Muscle layer of colon (tissue), 2 donors: ENCODE data around the gene PIM1.
A peak's percentile ranks its signal among the peaks of the same experiment; 100 is the strongest.

ENCODE experiments used
- H3K27ac ChIP-seq: one replicate; pipeline ENCODE4 v1.7.0; 2013; ENCODE audit warnings: low read depth, mild to moderate bottlenecking, low read length, moderate library complexity
- H3K27me3 ChIP-seq, 2 donors: one replicate each; pipeline ENCODE4 v1.7.0; 2013; ENCODE audit warnings: low read length in 2 of 2, mild to moderate bottlenecking in 2 of 2; ENCODE audit not compliant: insufficient read depth in 2 of 2, control insufficient read depth in 1 of 2
- H3K36me3 ChIP-seq: one replicate; pipeline ENCODE4 v1.7.0; 2013; ENCODE audit warnings: mild to moderate bottlenecking, low read length; ENCODE audit not compliant: insufficient read depth
- H3K4me1 ChIP-seq: one replicate; pipeline ENCODE4 v1.7.0; 2013; ENCODE audit warnings: mild to moderate bottlenecking, low read length; ENCODE audit not compliant: insufficient read depth
- H3K4me3 ChIP-seq, 2 donors: one replicate each; pipeline ENCODE4 v1.7.0; 2013; ENCODE audit warnings: low read length in 2 of 2, low read depth in 1 of 2, mild to moderate bottlenecking in 1 of 2, moderate library complexity in 1 of 2
- H3K9ac ChIP-seq: one replicate; pipeline ENCODE4 v1.7.0; 2013; ENCODE audit warnings: low read length
- H3K9me3 ChIP-seq: one replicate; pipeline ENCODE4 v1.7.0; 2013; ENCODE audit warnings: mild to moderate bottlenecking, low read length
- donor health status: abdominal sarcoma.
- donor health status: Adenocarcinoma of cecum.

The PIM1 gene

DNA sequence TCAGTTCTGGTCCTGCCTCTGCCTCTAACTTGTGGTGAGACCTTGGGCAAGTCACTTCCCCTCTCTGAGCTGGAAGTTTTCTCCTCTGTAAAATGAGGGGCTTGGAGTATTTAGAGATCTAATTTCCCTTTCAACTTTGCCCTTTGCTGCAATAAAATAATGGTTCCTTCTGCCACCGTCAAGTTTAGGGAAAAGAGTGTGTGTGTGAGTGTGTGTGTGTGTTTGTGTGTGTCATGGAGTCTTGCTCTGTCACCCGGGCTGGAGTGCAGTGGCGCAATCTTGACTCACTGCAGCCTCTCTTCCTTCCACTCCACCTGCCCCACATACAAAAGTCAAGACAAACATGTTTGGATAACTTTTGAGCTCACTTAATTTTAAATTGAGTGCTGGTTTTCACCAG, 39.2 kb upstream of the PIM1 start:
- Histone ChIP-seq H3K36me3 (no peaks in the 10 kb centered on the region), H3K4me1 (peaks cover 54% of the 10 kb centered on the region), H3K9ac (no peak overlapping the region), H3K9me3 (no peaks in the 10 kb centered on the region), H3K27me3 (no peaks in the 10 kb centered on the region), H3K4me3 (peak overlapping the region in 1 of 2 donors; percentile 19), H3K27ac (peak overlapping the region; percentile 76)

DNA sequence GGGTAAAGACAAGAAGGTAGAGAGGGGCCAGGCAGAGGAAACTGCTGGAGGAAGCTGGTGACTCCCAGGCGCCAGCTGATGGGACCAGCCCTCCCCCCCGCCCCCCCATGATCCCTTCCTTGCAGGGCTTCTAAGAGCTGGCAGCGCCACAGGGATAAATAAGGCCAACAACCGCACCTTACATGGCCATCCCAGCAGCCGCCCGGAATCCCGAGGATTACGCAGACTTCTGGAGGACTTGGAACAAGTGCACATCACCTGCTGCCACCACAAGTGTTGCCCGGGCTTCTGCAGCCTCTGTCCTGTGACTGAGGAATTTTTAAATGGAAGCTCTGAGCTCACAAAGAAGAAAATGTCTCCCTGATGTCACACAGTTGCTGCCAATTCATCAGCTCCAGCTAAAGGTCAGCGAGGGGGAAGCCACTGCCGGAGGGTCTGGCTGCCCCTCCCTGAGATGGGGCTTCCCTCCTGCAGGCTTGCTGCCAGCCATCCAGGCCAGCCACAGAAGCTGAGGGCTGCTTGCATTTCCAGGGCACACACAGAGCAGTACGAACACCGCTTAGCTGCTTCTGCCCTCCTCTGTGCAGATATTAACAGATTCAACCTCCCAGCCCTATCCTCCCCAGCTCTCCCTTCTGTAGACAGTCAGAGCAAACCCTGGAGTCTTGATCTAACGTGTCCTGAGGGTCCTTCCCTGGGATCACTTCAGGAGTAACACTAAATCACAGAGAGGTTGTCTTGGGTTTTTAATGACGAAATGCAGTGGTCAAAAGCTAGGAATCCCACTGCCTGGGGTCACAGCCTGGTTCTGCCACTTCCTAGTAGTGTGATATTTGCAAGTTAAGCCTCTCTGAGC, 38.6 kb upstream of the PIM1 start:
- Histone ChIP-seq H3K4me3 (peak overlapping the region in 1 of 2 donors; percentile 66), H3K4me1 (peaks cover 53% of the 10 kb centered on the region), H3K9ac (peak overlapping the region; percentile 94), H3K27ac (peak overlapping the region; percentile 76), H3K36me3 (no peaks in the 10 kb centered on the region), H3K27me3 (no peaks in the 10 kb centered on the region), H3K9me3 (no peaks in the 10 kb centered on the region)

DNA sequence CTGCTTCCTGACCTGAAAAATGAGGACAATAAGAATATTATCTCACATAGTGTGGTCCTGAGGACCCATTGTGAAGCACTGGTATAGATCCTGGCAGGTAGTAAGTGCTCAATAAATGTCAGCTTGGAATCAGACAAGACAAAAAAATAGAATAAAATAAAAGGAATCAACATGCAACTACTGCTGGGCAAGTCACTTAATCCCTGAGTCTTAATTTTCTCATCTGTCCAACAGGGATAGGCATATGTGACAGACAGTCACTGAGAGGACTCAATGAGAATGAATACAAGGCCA, 38.0 kb upstream of the PIM1 start:
- Histone ChIP-seq H3K9ac (peak overlapping the region; percentile 94), H3K27me3 (no peaks in the 10 kb centered on the region), H3K4me1 (peaks cover 57% of the 10 kb centered on the region), H3K27ac (peak overlapping the region; percentile 66), H3K36me3 (no peaks in the 10 kb centered on the region), H3K9me3 (no peaks in the 10 kb centered on the region), H3K4me3 (peak overlapping the region in 1 of 2 donors; percentile 66)

DNA sequence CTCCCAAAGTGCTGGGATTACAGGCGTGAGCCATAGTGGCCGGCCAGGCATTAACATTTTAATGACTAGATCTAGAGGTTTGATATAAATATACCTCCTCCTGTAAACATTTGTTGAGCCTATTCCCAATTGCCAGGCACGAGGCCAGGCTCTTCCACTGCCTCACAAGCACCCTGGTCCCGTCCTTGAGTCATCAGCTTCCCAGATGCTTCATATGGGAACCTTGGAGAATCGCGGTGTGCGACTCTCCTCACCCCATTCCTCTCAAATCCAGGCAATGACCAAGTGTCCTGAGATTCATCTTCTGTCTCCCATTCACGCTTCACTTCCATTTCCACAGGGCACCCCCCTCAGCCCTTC, 35.9 kb upstream of the PIM1 start:
- H3K27ac ChIP-seq: peak overlapping the region; percentile 86

DNA sequence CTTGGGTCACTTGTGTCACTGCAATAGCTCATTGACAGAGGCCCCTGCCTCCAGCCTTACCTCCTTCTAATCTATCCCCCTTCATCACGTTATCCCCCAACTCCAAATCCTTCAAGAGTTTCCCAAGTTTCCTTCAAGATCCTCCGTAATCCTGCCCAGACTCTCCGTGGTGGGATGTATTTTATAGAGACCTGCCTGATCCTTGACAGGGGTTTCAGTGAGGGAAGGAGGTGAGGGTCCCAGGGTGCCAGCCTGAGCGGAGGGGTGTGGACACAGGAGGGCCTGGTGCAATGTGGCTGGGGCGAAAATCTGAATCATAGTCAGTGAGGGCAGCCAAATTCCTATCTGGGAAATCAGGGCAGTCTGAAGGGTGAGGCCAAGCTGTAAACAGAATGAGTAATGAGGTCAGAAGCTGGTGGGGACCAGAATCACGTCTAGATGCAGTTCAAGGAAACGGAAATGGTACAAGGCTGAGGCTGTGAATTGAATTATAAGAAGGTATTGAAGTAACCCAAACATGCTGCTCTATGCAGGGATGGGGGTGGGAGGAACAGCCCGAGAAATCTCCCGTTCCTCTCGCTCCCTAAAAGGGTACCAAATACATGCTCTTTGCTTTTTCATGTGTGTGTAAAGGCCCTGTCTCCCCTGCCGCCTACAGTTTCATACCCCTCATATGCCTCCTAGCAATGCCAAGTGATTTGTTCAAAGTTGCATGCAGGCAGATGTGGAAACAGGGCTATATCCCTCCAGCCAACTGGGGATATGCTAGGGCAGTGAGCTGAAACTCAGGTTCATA, 35.4 kb upstream of the PIM1 start:
- Histone ChIP-seq H3K9ac (peak overlapping the region; percentile 7), H3K4me1 (peaks cover 66% of the 10 kb centered on the region), H3K27ac (peak overlapping the region; percentile 86), H3K4me3 (peak overlapping the region; percentile 0), H3K27me3 (no peaks in the 10 kb centered on the region), H3K9me3 (no peaks in the 10 kb centered on the region), H3K36me3 (no peaks in the 10 kb centered on the region)

More for the DNA sequence above, 35.9 kb upstream of the PIM1 start:
- H3K9ac ChIP-seq: peak overlapping the region; percentile 7
- H3K36me3 ChIP-seq: no peaks in the 10 kb centered on the region
- no peaks in the 10 kb centered on the region for H3K27me3 ChIP-seq
- no peak overlapping the region for H3K4me3 ChIP-seq
- no peaks in the 10 kb centered on the region for H3K9me3 ChIP-seq
- H3K4me1 ChIP-seq: peaks cover 62% of the 10 kb centered on the region

DNA sequence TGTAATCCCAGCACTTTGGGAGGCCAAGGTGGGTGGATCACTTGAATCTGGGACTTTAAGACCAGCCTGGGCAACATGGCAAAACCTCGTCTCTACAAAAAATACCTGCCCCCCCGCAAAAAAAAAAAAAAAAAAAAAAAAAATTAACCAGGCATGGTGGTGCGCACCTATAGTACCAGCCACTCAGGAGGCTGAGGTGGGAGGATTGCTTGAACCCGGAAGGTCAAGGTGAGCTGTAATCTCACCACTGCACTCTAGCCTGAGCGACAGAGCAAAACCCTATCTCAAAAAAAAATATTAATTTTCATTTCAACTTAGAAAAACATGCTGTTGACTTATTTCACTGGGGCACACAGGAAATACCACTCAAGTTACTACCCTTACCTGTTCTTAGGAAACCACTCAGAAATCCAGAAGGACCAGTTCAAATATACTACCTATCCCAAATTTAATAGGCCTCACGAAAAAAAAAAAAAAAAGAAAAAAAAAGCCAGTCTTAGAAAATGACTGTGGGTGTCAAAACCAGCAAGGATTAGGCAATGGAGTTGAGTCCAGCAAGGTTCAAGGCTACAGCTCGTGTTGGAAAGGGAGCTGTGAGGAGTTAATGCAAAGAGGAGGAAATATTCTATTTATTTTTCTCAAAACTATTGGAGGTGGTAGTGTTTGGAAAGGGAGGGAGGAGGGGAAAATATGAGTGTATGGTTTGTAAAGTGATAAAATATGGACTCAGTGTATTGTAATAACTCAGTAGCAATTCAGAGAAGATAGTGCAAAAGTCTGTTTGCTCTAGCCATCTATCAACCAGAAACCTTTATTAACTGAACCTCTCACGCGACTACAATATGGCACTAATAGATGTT, 33.9 kb upstream of the PIM1 start:
- Histone ChIP-seq H3K27me3 (no peaks in the 10 kb centered on the region), H3K36me3 (no peaks in the 10 kb centered on the region), H3K4me3 (no peak overlapping the region), H3K9ac (no peak overlapping the region), H3K9me3 (no peaks in the 10 kb centered on the region), H3K4me1 (peaks cover 58% of the 10 kb centered on the region), H3K27ac (peak overlapping the region; percentile 89)

DNA sequence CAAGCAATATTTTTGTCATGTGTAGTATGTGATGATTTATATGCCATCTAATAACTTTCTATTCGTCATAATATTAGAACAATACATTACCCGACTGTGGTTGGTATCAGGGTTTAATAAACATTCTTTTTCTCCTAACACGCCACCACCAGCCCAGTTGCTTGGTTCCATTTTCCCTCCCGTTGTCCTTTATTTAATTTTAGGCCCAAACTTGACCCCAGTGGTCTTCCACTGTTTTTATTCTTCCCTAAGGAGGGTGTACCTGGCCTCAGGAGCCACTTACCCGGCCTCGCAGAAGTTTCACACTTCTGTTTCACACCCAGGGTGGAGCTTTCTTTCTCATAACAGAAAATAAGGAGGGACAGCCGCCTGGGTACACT, 33.1 kb upstream of the PIM1 start:
- Histone ChIP-seq H3K27ac (peak overlapping the region; percentile 89), H3K9me3 (no peaks in the 10 kb centered on the region), H3K4me1 (peaks cover 61% of the 10 kb centered on the region), H3K36me3 (no peaks in the 10 kb centered on the region), H3K9ac (peak overlapping the region; percentile 46), H3K4me3 (no peak overlapping the region), H3K27me3 (no peaks in the 10 kb centered on the region)

DNA sequence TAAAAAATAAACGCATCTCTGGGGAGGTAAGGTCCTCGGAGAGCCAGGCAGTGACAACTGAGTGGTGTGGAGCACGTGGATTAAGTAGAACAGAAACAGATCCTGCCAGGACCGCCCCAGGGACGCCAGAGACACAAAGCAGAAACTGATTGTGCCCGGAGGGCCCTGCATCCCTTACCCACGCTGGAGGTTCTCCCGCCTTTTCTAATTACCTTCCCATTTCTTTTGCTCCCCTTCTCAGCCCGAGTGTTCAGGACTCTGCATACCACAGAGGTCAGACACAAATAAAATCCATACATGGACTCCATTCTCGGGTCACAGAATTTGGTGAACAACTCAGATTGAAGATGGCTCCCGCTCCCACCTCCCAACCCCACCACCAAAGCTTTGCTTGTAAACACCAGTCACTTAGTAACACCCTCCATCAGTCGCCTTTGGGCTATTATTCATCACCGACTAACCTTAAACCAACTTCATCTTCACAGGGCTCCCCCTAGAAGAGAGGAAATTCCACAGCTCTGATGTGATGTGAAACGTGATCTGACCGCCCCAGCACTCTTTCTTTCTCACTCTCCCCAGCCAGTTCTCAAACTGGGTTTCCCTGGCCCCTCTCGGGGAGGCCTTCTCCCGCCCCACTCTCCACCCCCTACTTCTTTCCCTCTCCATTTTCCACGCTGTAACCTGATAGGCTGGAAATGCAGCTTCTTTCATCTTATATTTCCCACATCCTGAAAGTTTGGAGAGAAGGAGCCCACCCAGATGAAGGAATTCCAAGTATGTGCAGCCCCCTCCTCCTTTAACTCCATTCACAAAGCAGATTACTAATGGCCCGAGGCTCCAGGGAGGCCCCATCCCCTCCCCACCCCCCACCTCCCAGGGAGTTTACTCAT, 32.5 kb upstream of the PIM1 start:
- no peaks in the 10 kb centered on the region for H3K27me3 ChIP-seq
- no peak overlapping the region for H3K4me3 ChIP-seq
- H3K27ac ChIP-seq: peak overlapping the region; percentile 89
- H3K4me1 ChIP-seq: peaks cover 64% of the 10 kb centered on the region
- peak overlapping the region; percentile 46 for H3K9ac ChIP-seq
- H3K36me3 ChIP-seq: no peaks in the 10 kb centered on the region
- H3K9me3 ChIP-seq: no peaks in the 10 kb centered on the region

DNA sequence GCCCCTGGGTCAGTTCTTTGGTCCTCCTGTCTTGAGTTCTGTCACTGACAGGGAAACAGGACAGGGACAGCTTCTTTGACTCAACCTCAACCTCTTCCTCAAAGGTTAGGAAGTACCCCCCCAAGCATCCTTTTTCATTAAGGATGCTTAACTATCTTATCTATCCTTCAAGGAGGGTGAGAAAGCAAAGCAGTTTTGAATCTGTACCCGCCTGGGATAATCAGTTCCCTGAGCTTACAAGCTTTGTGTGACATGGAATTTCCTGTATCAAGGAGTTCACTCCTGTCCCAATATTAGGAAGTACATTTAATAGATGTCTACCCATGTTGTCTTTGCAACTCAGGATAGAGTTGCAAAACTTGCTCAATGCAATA, 31.1 kb upstream of the PIM1 start:
- H3K4me3 ChIP-seq: no peak overlapping the region
- no peaks in the 10 kb centered on the region for H3K9me3 ChIP-seq
- H3K9ac ChIP-seq: no peak overlapping the region
- peak overlapping the region; percentile 17 for H3K27ac ChIP-seq
- no peaks in the 10 kb centered on the region for H3K27me3 ChIP-seq
- H3K4me1 ChIP-seq: peaks cover 63% of the 10 kb centered on the region
- H3K36me3 ChIP-seq: no peaks in the 10 kb centered on the region

DNA sequence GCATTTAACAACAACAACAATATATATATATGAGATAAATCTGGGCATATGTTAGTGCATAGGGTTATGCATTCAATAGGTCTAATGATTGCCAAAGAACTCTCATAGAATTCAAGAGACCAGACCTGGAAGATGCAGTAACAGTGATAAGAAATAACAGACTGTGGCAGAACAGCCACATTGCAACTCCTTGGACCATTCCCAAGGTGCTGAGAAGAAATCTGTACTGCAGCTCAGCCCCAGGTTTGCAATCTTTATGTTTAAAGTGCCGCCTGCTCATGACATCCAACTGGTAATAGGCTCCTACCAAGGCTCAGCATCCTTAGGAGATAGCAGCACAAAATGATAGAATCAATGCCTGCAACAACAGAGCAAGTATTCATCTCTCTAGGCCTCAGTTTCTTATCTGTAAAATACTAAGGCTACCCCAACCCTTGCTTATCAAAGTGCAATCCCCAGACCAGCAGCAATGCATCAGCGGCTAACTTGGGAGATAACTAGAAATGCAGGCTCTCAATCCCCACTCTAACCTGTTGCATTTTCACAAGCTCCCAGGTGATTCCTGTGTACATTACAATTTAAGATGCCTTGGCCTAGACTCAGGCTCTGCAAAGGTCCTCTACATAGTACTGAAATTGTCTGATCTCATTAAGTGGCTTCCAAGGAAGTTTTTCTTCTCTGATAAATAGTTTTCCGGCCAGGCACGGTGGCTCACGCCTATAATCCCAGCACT, 30.6 kb upstream of the PIM1 start:
- Histone ChIP-seq H3K27ac (no peak overlapping the region), H3K36me3 (no peaks in the 10 kb centered on the region), H3K4me3 (no peak overlapping the region), H3K9ac (no peak overlapping the region), H3K4me1 (peaks cover 58% of the 10 kb centered on the region), H3K27me3 (no peaks in the 10 kb centered on the region), H3K9me3 (no peaks in the 10 kb centered on the region)
